ENCODE results near the gene DCPS. TPM values are rescaled to one million over a fixed set of nuclear protein-coding genes. Genes with fewer than 3 reads are reported as not detected.
"Not testable (repeated sequence)": the region's sequence is repeated elsewhere in the genome, so short reads cannot be mapped to it uniquely, and the experiment has no call there.

Gene DCPS
- total RNA-seq, 1 experiment from 2014 or later = 31.2 TPM

DNA sequence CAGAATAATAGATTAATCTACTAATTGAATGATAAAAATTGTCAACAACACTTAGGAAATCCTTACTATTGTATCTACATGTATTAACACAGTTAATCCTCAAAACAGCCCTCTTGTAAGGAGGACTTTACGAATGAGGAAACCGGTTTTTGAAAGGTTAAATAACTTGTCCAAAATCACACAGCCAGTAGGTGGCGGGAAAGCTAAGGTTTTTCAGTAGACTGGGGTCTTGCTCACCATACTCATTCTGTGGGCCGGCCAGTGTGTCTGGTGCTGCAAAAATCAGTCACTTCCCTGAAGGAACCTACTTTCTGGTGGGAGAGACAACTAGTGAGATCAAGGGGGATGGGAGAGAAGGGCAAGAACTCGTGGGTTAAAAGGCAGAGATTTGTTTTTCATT is 3.8 kb downstream of the DCPS start:
- no peak overlapping the region for H3K4me3 ChIP-seq (ENCODE audit: low read depth, low read length, poor library complexity, severe bottlenecking)
- POLR2A ChIA-PET (ENCODE audit: low non-redundant PET) = no interaction called here
- H3K27me3 ChIP-seq (replicated peaks; ENCODE audit: insufficient read depth, low read depth, low read length, poor library complexity) = no peaks in the 10 kb centered on the region
- H3K36me3 ChIP-seq (ENCODE audit: insufficient read depth, low read length, poor library complexity, severe bottlenecking) = no peaks in the 10 kb centered on the region
- H3K4me1 ChIP-seq (ENCODE audit: insufficient read depth, low read length, poor library complexity, severe bottlenecking) = peaks cover 4% of the 10 kb centered on the region
- H3K9me3 ChIP-seq (ENCODE audit: low read depth, low read length, poor library complexity, severe bottlenecking) = no peaks in the 10 kb centered on the region
- intact Hi-C loops (cut with micrococcal nuclease; ENCODE audit: unreplicated experiment) = no loop called here
- no peak for TF ChIP-seq EZH2 (IDR thresholded peaks at IDR 0.05; ENCODE audit: borderline replicate concordance, low read depth, low read length, poor library complexity, severe bottlenecking)
- TF ChIP-seq CTCF (conservative IDR thresholded peaks at IDR 0.05; ENCODE audit: low read depth, low read length) = peak; percentile 59
- no TSS peak for BruUV-seq (replicated peaks)
- CTCF ChIA-PET = interaction anchor here (0.6 to 1.7 kb wide), 3 partner anchors 111 to 173 kb away, joined by 5 to 6 read pairs (median 5); no protein-coding TSS in a partner anchor
- H3K27ac ChIP-seq (ENCODE audit: low read depth, low read length, poor library complexity, severe bottlenecking) = no peak overlapping the region
- DNase-seq (ENCODE audit: low spot score) = peak; percentile 77

- BruUV-seq (replicated peaks) = no TSS peak
- no peak overlapping the region for H3K27ac ChIP-seq (ENCODE audit: low read depth, low read length, poor library complexity, severe bottlenecking)
- CTCF ChIA-PET = interaction anchor here (1.0 to 1.7 kb wide), 2 partner anchors 111 to 172 kb away, joined by 5 to 6 read pairs; no protein-coding TSS in a partner anchor
Observed at GRCh38 chr11:126308271-126308671, 4.4 kb downstream of the DCPS start.

DNA sequence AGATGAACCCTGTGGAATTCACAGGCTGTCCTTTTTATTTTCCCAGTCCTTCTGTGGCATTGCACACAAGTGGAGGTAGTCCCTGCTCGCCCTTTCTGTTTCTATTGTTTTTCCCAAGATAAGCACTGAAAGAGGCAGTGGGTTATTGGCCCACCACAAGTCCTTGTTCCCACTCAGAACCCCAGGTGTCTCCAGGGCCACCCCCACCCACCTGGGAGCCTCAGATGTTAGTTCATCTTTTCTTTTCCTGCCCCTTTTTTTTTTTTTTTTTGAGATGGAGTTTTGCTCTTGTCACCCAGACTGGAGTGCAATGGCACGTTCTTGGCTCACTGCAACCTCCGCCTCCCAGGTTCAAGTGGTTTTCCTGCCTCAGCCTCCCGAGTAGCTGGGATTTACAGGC is 4.9 kb downstream of the DCPS start:
- H3K9me3 ChIP-seq (ENCODE audit: low read depth, low read length, poor library complexity, severe bottlenecking); H3K4me3 ChIP-seq (ENCODE audit: low read depth, low read length, poor library complexity, severe bottlenecking); H3K4me1 ChIP-seq (ENCODE audit: insufficient read depth, low read length, poor library complexity, severe bottlenecking); DNase-seq (ENCODE audit: low spot score); H3K27me3 ChIP-seq (replicated peaks; ENCODE audit: insufficient read depth, low read depth, low read length, poor library complexity); POLR2A ChIA-PET (ENCODE audit: low non-redundant PET); BruUV-seq (replicated peaks); H3K36me3 ChIP-seq (ENCODE audit: insufficient read depth, low read length, poor library complexity, severe bottlenecking); CTCF ChIA-PET; H3K27ac ChIP-seq (ENCODE audit: low read depth, low read length, poor library complexity, severe bottlenecking): not testable (repeated sequence)
- intact Hi-C loops (cut with micrococcal nuclease; ENCODE audit: unreplicated experiment) = loop anchor here (1.0 kb wide), 1 partner anchor 132 kb away; no protein-coding TSS in a partner anchor

More at GRCh38 chr11:126308271-126308671, 4.4 kb downstream of the DCPS start:
- DNase-seq (ENCODE audit: low spot score) = no peak
- no peak overlapping the region for H3K4me3 ChIP-seq (ENCODE audit: low read depth, low read length, poor library complexity, severe bottlenecking)
- intact Hi-C loops (cut with micrococcal nuclease; ENCODE audit: unreplicated experiment) = no loop called here
- H3K27me3 ChIP-seq (replicated peaks; ENCODE audit: insufficient read depth, low read depth, low read length, poor library complexity) = no peaks in the 10 kb centered on the region
- POLR2A ChIA-PET (ENCODE audit: low non-redundant PET) = no interaction called here
- H3K36me3 ChIP-seq (ENCODE audit: insufficient read depth, low read length, poor library complexity, severe bottlenecking) = no peaks in the 10 kb centered on the region
- no peaks in the 10 kb centered on the region for H3K9me3 ChIP-seq (ENCODE audit: low read depth, low read length, poor library complexity, severe bottlenecking)
- H3K4me1 ChIP-seq (ENCODE audit: insufficient read depth, low read length, poor library complexity, severe bottlenecking) = no peaks in the 10 kb centered on the region
- no peak for TF ChIP-seq EZH2 (IDR thresholded peaks at IDR 0.05; ENCODE audit: borderline replicate concordance, low read depth, low read length, poor library complexity, severe bottlenecking)
- no peak for TF ChIP-seq CTCF (conservative IDR thresholded peaks at IDR 0.05; ENCODE audit: low read depth, low read length)
